CD4-positive, alpha-beta T cell treated with Interleukin-15 for 4 hours (primary cell): ENCODE measurements around the gene RUBCNL.

Experiments used
- DNase-seq: peaks from one replicate; pipeline ENCODE4 v3.0.0-alpha.2; 2020; ENCODE audit warnings: low spot score

RUBCNL gene

GRCh38 chr13:46341112-46341711 is 45.8 kb downstream of the RUBCNL start:
- no peak for DNase-seq

- no peak for DNase-seq
Measured at GRCh38 chr13:46340631-46341111, 46.4 kb downstream of the RUBCNL start.

- no peak for DNase-seq
Measured at GRCh38 chr13:46340011-46340410, 47.0 kb downstream of the RUBCNL start.

DNA sequence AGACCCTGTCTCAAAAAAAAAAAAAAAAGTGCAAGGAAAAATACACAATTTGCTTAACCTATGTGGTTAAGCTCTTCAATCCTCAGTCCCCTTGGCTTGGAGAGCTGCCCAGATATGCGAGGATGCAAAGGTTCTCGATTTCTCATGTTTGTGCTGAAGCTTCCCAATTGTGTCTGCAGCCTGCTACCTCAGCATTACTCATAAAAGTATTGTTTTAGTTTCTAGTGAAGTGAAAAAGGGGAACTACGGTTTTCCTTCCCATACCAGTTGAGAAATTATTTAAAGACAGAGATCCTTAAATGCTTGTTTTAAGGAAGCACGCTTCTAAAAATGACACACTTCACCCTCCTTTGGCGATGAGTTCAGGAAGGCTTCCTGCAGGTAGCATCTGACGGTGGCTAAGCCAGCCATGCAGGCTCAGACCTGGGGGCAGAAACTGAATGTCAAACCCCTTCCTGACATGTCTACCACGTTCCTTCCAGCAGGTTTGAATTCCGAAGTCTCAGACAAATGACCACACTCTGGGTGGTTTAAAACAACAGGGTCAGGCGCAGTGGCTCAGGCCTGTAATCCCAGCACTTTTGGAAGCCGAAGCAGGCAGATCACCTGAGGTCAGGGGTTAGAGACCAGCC is 47.9 kb downstream of the RUBCNL start:
- DNase-seq, result no peak

DNA sequence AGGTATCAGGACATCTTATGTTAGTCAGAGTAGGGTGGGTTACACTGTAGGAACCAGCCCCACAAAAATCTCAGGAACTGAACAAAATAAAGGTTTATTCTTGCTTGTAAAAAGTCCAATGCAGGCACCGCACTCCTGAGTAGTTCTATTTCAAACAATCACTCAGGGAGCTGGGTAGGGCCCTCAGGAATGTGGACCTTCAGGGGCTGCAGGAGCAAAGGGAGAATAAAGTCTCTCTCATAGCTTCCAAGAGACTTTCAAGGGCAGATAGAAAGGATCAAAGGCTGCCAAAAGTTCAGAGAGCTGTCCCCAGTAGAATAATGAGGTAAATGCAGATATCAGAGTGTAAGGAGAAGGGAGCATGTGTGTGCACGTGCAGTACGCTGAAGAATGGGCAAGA is 49.4 kb downstream of the RUBCNL start:
- DNase-seq, result no peak

DNA sequence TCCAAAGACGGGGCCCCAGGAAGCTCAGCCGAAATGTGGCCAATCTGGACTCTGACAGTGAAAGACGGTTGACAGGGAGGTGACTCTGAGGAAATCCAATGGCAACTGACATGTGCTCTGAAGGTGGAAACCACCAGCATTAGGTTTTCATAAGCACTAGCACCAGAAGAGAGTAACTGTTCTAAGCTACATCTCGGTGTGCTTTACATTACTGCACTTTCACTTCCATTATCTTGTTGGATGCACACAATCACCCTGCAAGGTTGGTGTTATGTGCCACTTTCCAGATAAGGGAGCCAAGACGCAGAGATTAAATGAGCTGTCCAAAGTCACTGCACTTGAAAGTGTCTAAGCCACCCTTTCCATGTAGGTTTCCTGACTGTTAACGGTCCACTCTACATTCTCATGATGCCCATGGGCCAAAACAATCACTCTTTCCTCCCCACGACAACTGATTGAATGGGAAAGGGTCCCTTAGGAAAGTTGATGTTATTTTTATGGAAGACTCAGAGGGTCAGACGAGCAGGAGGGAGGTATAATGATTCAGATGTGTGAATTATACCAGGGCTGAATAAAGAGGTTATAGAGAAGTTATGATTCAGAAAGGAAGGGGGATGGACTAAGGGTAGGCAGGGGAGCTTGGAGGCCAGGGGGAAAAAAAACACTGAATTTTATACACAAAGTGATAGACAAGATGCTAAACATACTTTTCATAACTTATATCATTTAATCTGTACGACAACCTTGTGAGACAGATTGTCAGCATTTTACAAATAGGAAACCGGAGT is 52.8 kb downstream of the RUBCNL start:
- no peak for DNase-seq

- no peak for DNase-seq
Measured at GRCh38 chr13:46332772-46333171, 54.3 kb downstream of the RUBCNL start.

DNA sequence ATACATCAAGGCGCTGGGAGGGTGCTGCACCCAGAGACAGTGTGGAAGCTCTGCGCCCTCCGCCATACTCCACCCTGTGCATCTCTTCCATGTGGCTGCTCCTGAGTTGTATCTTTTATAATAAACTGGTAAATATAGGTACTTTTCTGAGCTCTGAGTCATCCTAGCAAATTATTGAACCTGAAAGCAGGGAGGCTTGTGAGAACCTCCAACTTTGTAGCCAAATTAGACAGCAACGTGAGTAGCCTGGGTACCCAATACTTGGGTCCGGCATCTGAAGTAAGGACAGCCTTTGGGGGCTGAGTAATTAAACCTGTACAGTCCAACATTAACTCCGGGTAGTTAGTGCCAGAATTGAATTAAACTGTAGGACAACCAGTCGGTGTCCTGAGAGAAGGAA is 57.4 kb downstream of the RUBCNL start:
- no peak for DNase-seq

DNA sequence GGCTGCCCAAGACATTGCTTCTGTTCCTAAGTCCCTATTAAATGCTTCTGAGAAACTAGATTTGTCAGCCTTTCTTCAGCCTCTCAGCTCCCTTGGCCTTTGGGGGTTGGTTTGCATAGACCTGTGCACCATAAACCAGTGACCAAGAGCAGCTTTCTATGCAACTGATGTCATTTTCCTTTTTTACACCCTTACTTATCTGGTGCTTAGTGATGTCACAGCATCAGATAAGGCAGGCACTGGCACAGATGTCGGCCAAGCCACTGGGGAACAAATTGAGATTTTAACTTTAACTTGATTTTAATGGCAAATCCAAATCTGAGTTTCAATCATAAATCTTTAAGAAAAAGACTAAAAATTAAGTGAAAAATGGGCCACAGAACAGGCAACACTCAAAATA is 59.8 kb downstream of the RUBCNL start:
- no peak for DNase-seq

DNA sequence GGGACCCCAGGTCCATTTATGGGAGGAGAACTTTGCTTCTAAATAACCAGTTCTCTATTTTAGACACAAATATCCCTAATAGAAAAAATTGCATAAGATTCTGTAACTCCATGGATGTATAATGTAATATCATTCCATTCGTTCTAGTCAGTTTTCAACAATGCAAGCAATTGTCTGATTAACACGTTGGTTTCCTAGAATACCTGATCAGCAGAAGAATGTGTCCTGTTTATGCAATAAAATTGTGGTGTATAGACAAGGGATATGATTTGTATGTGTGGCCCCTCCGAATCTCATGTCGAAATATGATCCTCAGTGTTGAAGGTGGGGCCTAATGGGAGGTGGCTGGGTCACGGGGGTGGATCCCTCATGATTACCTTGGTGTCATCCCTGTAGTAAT is 62.1 kb downstream of the RUBCNL start:
- DNase-seq, result no peak

- peak; percentile 77 for DNase-seq
Measured at GRCh38 chr13:46321494-46322225, 65.4 kb downstream of the RUBCNL start.

DNA sequence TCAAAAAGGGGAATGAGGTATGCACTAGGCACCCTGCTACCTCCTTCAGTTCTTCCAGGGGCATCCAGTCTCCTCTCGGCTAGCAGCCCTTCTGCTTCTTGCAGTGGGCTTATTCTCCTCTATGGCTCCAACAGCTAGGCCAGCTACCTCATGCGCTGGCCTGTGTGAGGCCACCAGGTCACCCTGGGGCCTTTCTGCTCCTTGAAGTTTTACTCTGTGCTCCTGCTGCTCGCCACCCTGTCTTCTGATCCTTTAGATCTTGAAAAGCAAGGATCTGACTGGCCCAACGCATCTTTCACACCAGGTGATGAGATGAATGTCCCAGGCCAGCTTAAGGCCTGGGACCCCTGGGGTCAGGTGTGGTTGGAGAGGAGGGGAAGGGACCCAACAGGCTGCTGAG is 66.2 kb downstream of the RUBCNL start:
- no peak for DNase-seq

GRCh38 chr13:46320406-46320805 is 66.6 kb downstream of the RUBCNL start:
- DNase-seq, result no peak

- DNase-seq, result no peak
Measured at GRCh38 chr13:46318986-46319385, 68.1 kb downstream of the RUBCNL start.

GRCh38 chr13:46317120-46317519 is 69.9 kb downstream of the RUBCNL start:
- DNase-seq, result no peak

DNA sequence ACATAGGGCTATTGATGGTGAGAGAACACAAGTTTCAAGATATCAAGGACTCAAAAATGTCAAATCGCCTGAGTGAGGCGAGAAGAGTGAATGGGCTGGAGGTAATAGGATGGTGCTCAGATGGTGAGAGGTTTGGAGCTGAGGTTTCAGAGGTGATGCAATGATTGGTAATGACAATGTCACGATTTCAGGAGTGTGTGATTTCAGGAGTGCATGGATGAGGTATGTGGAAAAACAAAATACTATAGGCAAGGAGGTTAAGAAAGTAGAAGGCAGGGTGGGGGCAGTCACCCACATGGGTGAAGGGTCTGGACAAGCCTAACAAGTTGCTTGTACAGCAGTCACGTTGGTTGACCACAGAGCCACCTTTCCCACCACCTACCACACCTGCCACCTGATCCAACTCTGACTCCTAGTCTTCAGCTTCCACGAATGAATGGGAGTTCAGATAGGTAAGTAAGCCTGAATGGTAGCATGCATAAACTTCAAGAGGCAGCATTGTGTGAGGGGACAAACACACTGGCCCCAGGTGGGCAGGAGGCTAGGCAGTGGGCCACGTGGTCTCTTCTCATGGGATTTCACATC is 71.5 kb downstream of the RUBCNL start:
- no peak for DNase-seq

DNA sequence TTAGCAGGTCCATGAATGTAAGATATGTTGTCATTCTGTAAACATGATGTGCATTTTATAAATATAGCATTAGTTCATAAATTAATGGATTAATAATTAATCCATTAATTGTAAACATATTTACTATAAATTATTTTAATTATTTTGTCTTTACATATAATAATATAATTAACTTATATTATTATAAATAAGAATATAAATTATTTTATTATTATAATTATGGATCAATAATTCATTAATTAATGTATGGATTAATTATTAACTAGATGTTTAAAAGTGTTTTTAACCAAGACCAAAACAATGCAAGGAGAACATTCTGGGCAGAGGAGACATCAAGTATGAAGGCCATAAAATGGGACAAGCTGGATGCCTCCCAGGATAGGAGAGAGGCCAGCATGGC is 72.0 kb downstream of the RUBCNL start:
- no peak for DNase-seq

GRCh38 chr13:46314587-46314986 is 72.5 kb downstream of the RUBCNL start:
- DNase-seq, result no peak

DNA sequence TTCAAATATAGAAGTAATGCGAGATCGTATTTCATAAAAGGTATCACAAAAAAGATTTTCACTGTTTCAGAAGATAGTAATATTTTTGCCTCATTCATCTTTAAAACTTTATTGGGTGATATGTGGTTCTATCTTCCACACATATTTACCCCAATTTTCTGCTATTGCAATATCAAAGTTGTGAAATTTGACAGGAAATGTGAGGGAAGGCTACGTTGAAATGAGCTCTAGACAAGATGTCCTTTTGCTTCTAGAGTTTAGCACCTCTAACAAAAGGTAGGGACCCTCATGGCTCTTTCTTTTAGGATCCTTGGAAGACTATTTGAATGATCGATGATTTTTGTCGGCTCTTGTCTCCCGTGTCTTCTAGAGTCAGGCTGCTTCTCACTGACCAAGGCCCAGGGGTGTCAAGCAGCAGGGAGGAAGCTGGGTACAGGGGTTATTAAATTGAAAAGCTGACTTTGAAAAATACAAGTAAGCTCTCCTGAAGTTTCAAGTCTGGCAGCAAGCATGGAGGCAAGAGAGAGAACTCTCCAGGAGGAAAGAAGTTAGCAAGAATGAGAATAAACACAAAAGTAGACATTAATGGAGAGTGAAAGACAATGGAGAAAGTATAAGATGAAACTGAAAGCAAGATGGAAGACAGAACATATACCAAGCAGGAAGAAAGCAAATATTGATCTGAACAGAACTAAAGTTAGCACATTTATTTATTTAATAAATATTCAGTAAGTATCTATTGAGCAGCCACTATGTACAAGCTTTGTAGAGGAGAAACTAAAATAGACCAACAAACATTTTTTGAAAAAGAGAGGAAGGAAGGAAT is 73.4 kb downstream of the RUBCNL start:
- DNase-seq, result no peak

GRCh38 chr13:46313024-46313423 is 74.0 kb downstream of the RUBCNL start:
- DNase-seq, result no peak

DNA sequence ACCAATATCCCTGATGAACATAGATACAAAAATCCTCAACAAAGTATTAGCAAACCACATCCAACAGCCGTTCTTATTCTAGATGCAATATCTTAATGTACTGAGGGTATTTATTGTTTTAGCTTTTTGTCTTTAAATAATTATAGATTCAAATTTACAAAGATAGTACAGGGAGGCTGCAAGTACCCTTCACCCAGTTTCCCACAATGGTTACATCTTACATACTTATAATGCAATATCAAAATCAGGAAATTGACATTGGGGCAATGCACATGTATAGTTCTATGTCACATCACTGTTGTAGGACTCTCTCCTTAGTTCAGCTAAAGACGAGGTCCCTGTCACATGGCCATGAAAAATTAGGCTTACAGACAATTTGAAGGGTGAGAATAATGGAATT is 75.8 kb downstream of the RUBCNL start:
- DNase-seq, result no peak
